DLD1 (cell line): Measurements from ENCODE around the gene OR5H1.
"Not testable (repeated sequence)": the region's sequence is repeated elsewhere in the genome, so short reads cannot be mapped to it uniquely, and the experiment has no call there.

Experiments used
- in situ Hi-C: cut with HindIII; loops from 2 replicates; pipeline ENCODE4 v1.10.0; 2017; ENCODE audit warnings: low sequenced_read_pairs

OR5H1 gene

GRCh38 chr3:98130421-98130820 lies at the start of gene OR5H1:
OR5H1 (plus strand) TSS chr3:98130721; CDS start chr3:98132698, 1,977 bp downstream.
- in situ Hi-C loops, result no loop called here

DNA sequence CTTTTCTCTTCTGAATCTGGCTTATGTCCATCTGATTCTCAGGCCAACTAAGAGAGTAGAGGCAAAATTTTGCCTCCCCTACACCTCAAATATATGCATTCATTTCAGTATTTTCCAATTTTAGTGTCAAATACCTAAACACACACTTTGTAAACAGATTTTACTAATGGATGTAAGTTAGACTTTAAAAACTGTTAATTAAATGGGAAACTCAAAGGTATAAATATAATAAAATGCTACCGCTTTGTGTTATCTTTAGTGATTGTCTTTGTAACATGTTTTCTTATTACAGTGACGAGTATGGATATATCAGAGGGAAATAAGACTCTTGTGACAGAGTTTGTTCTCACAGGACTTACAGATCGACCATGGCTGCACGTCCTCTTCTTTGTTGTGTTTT lies 43.6 kb upstream of the OR5H1 start, which contains the start of gene OR5AC2:
TSS of gene OR5AC2 (plus strand) at position 301 of the 400 bp plus-strand sequence. CDS start at position 301, 0 bp downstream.
- in situ Hi-C loops, result no loop called here

- in situ Hi-C loops, result no loop called here
Measured at GRCh38 chr3:98095882-98096281, 34.6 kb upstream of the OR5H1 start.

GRCh38 chr3:98099848-98100247 lies 30.7 kb upstream of the OR5H1 start:
- in situ Hi-C loops, result no loop called here

GRCh38 chr3:98108162-98108561 lies 22.4 kb upstream of the OR5H1 start:
- in situ Hi-C loops, result no loop called here

DNA sequence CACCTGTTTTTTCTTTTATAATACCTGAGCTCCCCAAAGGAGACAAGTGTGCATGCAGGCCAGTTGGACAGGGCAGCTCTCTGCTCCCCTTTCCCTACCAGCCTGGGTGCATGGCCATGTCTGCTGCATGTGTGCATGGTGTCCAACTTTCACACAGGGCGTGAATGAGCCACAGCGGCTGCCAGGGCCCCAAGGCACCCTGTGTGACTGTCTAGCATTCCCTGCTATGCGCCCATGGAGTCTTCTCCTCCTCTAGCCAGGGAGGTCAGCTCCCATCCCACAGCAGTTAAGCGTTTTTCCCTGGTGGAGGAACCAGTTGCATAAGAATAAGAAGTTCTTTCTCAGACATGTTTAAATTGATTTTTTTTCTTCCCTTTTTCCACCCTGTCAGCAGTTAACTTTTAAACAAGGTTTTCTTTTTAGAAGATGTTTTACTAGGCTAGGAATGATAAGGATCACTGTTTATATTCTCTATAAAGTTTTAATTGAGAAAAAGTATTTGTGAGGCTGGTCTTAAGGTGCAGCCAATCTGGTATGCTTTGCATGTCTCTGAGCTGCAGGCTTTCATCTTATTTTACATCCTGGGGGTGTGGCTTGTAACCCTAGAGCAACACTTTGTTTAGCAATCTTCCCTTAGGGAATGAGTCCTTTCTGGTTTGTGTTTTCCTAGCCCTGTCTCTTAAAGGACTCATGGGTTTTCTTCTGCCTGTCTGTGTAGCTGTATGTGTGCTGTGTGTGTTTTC lies 20.5 kb upstream of the OR5H1 start:
- in situ Hi-C loops, result no loop called here

GRCh38 chr3:98110550-98110908 lies 20.0 kb upstream of the OR5H1 start:
- in situ Hi-C loops, result no loop called here

- in situ Hi-C loops, result no loop called here
Measured at GRCh38 chr3:98114264-98114663, 16.3 kb upstream of the OR5H1 start.

- in situ Hi-C loops, result no loop called here
Measured at GRCh38 chr3:98115717-98116116, 14.8 kb upstream of the OR5H1 start.

DNA sequence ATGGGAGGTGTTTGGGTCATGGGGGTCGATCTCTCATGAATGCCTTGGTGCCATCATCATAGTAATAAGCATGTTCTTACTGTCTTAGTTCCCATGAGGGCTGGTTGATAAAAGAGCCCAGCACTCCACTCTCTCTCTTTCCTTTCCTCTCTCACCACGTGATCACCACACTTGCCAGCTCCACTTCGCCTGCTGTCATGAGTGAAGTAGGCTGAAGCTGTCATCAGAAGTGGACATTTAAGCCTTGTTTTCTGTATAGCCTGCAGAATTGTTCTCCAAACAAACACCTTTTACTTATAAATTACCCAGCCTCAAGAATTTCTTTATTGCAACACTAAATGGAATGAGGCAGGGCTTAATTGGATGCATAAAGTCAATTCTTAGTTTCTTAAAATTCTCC lies 6.1 kb downstream of the OR5H1 start:
- in situ Hi-C loops, result no loop called here

DNA sequence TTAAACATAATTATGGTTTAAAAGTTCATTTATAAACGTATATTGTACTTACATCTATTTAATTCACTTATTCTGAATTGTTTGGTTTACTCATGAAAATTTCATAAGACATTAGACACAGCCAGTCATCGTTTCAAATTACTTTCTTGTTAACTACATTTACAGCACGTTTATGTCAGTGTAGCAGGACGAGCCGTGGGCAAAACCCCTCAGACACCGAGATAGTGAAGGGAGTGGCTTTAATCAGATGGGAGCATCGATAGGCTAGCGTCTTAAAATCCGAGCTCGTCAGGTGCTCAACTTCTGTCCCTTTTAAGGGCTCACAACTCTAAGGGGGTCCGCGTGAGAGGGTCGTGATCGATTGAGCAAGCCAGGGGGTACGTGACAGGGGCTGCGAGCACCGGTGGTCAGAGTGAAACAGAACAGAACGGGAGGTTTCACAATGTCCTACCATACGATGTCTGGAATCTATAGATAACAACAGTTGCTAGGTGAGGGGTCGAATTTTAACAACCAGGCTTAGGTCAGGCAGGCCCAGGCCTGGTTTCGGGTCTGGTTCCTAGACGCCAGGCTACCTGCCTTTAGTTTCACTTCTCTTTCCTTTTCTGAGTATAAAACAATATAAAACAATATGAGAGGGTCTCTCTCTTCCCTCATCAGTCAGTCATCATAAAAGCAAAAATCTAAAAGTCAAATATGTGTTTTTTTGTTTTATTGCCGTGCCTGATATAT lies 7.5 kb downstream of the OR5H1 start:
- in situ Hi-C loops, result not testable (repeated sequence)

GRCh38 chr3:98140531-98140930 lies 10.0 kb downstream of the OR5H1 start:
- in situ Hi-C loops, result no loop called here

GRCh38 chr3:98147179-98147578 lies 16.7 kb downstream of the OR5H1 start, which contains the start of gene OR5H14:
OR5H14 (plus strand) TSS chr3:98147479; CDS start chr3:98149386, 1,907 bp downstream.
- in situ Hi-C loops, result no loop called here

- in situ Hi-C loops, result no loop called here
Measured at GRCh38 chr3:98148751-98149150, 18.2 kb downstream of the OR5H1 start.

- in situ Hi-C loops, result not testable (repeated sequence)
Measured at GRCh38 chr3:98149456-98149855, 18.9 kb downstream of the OR5H1 start.

GRCh38 chr3:98151241-98151640 lies 20.7 kb downstream of the OR5H1 start:
- in situ Hi-C loops, result no loop called here

DNA sequence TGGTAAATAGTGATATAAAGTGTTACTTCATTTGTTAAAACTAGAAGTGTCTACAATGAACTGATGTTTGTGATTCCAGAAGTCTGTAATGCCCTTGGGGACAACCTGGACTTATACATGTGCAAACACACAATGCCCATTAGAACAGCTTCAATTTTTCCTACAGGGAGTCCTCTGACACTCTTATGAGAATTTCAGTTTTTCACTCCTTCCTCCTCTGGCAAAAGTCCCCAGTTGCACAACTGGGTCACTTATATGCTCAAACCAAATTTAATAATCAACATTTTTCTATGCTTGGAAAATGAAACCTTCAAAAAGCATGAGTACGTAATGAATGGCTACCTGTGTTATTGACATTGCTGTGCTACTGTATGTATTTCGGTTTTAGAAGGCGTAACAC lies 35.9 kb downstream of the OR5H1 start, which contains the start of gene OR5H15:
TSS of gene OR5H15 (plus strand) at position 301 of the 400 bp plus-strand sequence. CDS start 2,004 bp downstream, outside the sequence.
- in situ Hi-C loops, result no loop called here

DNA sequence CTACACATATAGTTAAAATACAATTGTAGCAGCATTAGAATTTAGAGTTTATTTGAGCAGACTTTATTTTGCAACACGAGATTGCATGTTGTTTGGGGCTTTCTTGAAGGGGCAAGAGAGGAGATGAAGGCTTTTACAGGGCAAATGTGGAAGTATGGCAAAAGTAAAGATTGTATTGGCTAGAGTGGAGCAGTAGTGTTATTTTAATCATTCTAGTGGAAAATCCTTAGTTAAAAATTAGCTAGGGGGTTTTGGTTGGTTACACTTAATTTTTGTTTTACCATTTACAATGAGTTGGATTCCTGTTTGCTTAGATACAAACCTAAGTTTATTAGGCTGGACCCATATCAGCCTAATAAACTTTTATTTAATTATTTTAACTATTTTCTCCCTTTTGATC lies 40.5 kb downstream of the OR5H1 start:
- in situ Hi-C loops, result no loop called here

- in situ Hi-C loops, result no loop called here
Measured at GRCh38 chr3:98172621-98173020, 42.1 kb downstream of the OR5H1 start.

- in situ Hi-C loops, result no loop called here
Measured at GRCh38 chr3:98180319-98180890, 49.9 kb downstream of the OR5H1 start.

GRCh38 chr3:98182196-98182595 lies 51.7 kb downstream of the OR5H1 start:
- in situ Hi-C loops, result no loop called here

- in situ Hi-C loops, result no loop called here
Measured at GRCh38 chr3:98185180-98185579, 54.7 kb downstream of the OR5H1 start.
